HCT116 (cell line): Measurements from ENCODE around the gene TIMP4. TPM values are rescaled to one million over a fixed set of nuclear protein-coding genes. Genes with fewer than 3 reads are reported as not detected.

ENCODE experiments used
- ATAC-seq: fragments of 200-7000 bp; cut with Tn5 transposase; 2 replicates; pipeline ENCODE4 v1.9.1; 2020; ENCODE audit warnings: mild to moderate bottlenecking, moderate library complexity
- BruUV-seq: library from RNA; stranded (reverse); fragments of 400-500 nt; replicated peaks from 2 replicates; lab custom pipeline; 2021; lab: Mats Ljungman, UMichigan
- CTCF ChIA-PET: fragments of 300-600 bp; sonication (Branson Sonifier 250); formaldehyde crosslinking; loops from one replicate; lab custom pipeline; 2021; ENCODE audit warnings: antibody characterized with exemption; lab: Charles Lee
- POLR2A ChIA-PET: fragments of 300-600, 350-600 bp; sonication (Branson Sonifier 250); formaldehyde crosslinking; loops from one replicate; lab custom pipeline; 2021; ENCODE audit warnings: antibody characterized with exemption; lab: Charles Lee
- RAD21 ChIA-PET, 2 experiments: fragments of 300-600 bp; sonication (Branson Sonifier 250); formaldehyde crosslinking; loops; one replicate each; lab custom pipeline; 2023; ENCODE audit warnings: low total read pairs in 2 of 2; ENCODE audit not compliant: uncharacterized antibody in 2 of 2, unreplicated experiment in 2 of 2, low non-redundant PET in 1 of 2; lab: Charles Lee
- DNase-seq: peaks from one replicate; pipeline ENCODE4 v3.0.0-alpha.2; 2010; ENCODE audit warnings: low read depth, low spot score
- H2AFZ ChIP-seq: fragments of 200-600 bp; shearing (Covaris generic), sonication (generic); 2 replicates; pipeline ENCODE4 v1.6.1; 2017; ENCODE audit warnings: low read depth, mixed run types, mixed read lengths, antibody characterized with exemption, low read length; ENCODE audit not compliant: poor library complexity, severe bottlenecking
- H3K27ac ChIP-seq: 2 replicates; pipeline ENCODE4 v1.5.1; 2012; ENCODE audit warnings: low read depth, low read length
- H3K27me3 ChIP-seq: fragments of 200-600 bp; sonication (generic); 2 replicates; pipeline ENCODE4 v1.6.1; 2016; ENCODE audit warnings: mixed run types, low read length, mixed read lengths; ENCODE audit not compliant: insufficient read depth
- H3K36me3 ChIP-seq, 2 experiments: fragments of 200-500 bp in 1 of 2; fragments of 200-600 bp in 1 of 2; sonication (Bioruptor generic) in 1 of 2; sonication (generic) in 1 of 2; 2 replicates each; pipeline versions ENCODE4 v1.5.1 to v1.6.1; 2014 to 2016; ENCODE audit warnings: low read length in 2 of 2, inconsistent platforms in 1 of 2, mixed read lengths in 1 of 2, mixed run types in 1 of 2; ENCODE audit not compliant: insufficient read depth in 2 of 2, control insufficient read depth in 1 of 2
- H3K4me1 ChIP-seq, 2 experiments: fragments of 200-600 bp in 1 of 2; sonication (generic) in 1 of 2; 2 replicates each; pipeline versions ENCODE4 v1.5.1 to v1.6.1; 2012 to 2017; ENCODE audit warnings: low read length in 2 of 2, inconsistent platforms in 1 of 2, mild to moderate bottlenecking in 1 of 2, mixed read lengths in 1 of 2, mixed run types in 1 of 2, moderate library complexity in 1 of 2; ENCODE audit not compliant: insufficient read depth in 2 of 2, control insufficient read depth in 1 of 2
- H3K4me2 ChIP-seq: fragments of 200-600 bp; sonication (generic); 2 replicates; pipeline ENCODE4 v1.6.1; 2017; ENCODE audit warnings: mixed run types, low read length, mixed read lengths
- H3K4me3 ChIP-seq, 2 experiments: fragments of 200-600 bp in 1 of 2; sonication (generic) in 1 of 2; replicated peaks in 1 of 2; 2 replicates each; pipeline ENCODE4 v1.5.1; 2011 to 2016; ENCODE audit warnings: low read length in 2 of 2, control low read depth in 1 of 2, low read depth in 1 of 2, mild to moderate bottlenecking in 1 of 2, mixed read lengths in 1 of 2, mixed run types in 1 of 2
- H3K79me2 ChIP-seq: fragments of 200-600 bp; sonication (generic); 2 replicates; pipeline ENCODE4 v1.6.1; 2017; ENCODE audit warnings: mild to moderate bottlenecking, mixed run types, low read length, moderate library complexity, mixed read lengths; ENCODE audit not compliant: insufficient read depth
- H3K9ac ChIP-seq: fragments of 200-600 bp; sonication (generic); 2 replicates; pipeline ENCODE4 v1.6.1; 2016; ENCODE audit warnings: low read length, mixed read lengths
- H3K9me2 ChIP-seq: fragments of 200-600 bp; sonication (generic), shearing (Covaris generic); 2 replicates; pipeline ENCODE4 v1.6.1; 2017; ENCODE audit warnings: mixed run types, mild to moderate bottlenecking, moderate library complexity; ENCODE audit not compliant: insufficient read depth
- H3K9me3 ChIP-seq, 2 experiments: fragments of 200-500 bp in 1 of 2; fragments of 200-600 bp in 1 of 2; sonication (Bioruptor generic) in 1 of 2; sonication (generic) in 1 of 2; 2 replicates each; pipeline ENCODE4 v1.6.1; 2014 to 2017; ENCODE audit warnings: low read length in 2 of 2, mixed read lengths in 2 of 2, inconsistent platforms in 1 of 2, low read depth in 1 of 2, mild to moderate bottlenecking in 1 of 2, mixed run types in 1 of 2, moderate library complexity in 1 of 2; ENCODE audit not compliant: control insufficient read depth in 1 of 2, insufficient read depth in 1 of 2
- H4K20me1 ChIP-seq: fragments of 200-600 bp; sonication (generic), shearing (Covaris generic); 2 replicates; pipeline ENCODE4 v1.6.1; 2017; ENCODE audit warnings: mixed run types, mild to moderate bottlenecking, moderate library complexity; ENCODE audit not compliant: insufficient read depth
- CBX3 ChIP-seq: IDR thresholded peaks from 2 replicates; pipeline ENCODE4 v1.6.1; 2012; ENCODE audit warnings: low read depth
- CEBPB ChIP-seq: IDR thresholded peaks from 2 replicates; pipeline ENCODE4 v1.6.1; 2012; ENCODE audit warnings: low read depth
- EGR1 ChIP-seq: IDR thresholded peaks from 2 replicates; pipeline ENCODE4 v1.6.1; 2012; ENCODE audit warnings: low read depth
- EZH2 ChIP-seq: fragments of 200-600 bp; sonication (generic); IDR thresholded peaks from 2 replicates; pipeline ENCODE4 v1.6.1; 2017; ENCODE audit warnings: antibody characterized with exemption, mixed run types
- EZH2phosphoT487 ChIP-seq: fragments of 200-600 bp; IDR thresholded peaks from 2 replicates; pipeline ENCODE4 v1.6.1; 2018; ENCODE audit warnings: antibody characterized with exemption, borderline replicate concordance
- FOSL1 ChIP-seq: IDR thresholded peaks from 2 replicates; pipeline ENCODE4 v1.6.1; 2012; ENCODE audit warnings: low read depth
- JUND ChIP-seq: IDR thresholded peaks from 2 replicates; pipeline ENCODE4 v1.6.1; 2012
- MAX ChIP-seq: IDR thresholded peaks from 2 replicates; pipeline ENCODE4 v1.6.1; 2012
- POLR2AphosphoS5 ChIP-seq: IDR thresholded peaks from 2 replicates; pipeline ENCODE4 v1.6.1; 2011; ENCODE audit warnings: mild to moderate bottlenecking, low read depth, low read length, moderate library complexity
- SIN3A ChIP-seq: IDR thresholded peaks from 2 replicates; pipeline ENCODE4 v1.6.1; 2012; ENCODE audit warnings: low read depth
- SP1 ChIP-seq: IDR thresholded peaks from 2 replicates; pipeline ENCODE4 v1.6.1; 2012; ENCODE audit warnings: low read depth
- TCF7L2 ChIP-seq: IDR thresholded peaks from 2 replicates; pipeline ENCODE4 v1.7.0; 2011; ENCODE audit warnings: borderline replicate concordance, inconsistent platforms; ENCODE audit not compliant: insufficient read depth, insufficient read length; ENCODE audit errors: extremely low read depth
- YY1 ChIP-seq: IDR thresholded peaks from 2 replicates; pipeline ENCODE4 v1.6.1; 2011; ENCODE audit warnings: low read length, low read depth, moderate library complexity, mild to moderate bottlenecking; ENCODE audit not compliant: insufficient replicate concordance; ENCODE audit errors: extremely low read depth
- ZBTB33 ChIP-seq: IDR thresholded peaks from 2 replicates; pipeline ENCODE4 v1.6.1; 2011; ENCODE audit warnings: mild to moderate bottlenecking, low read length, moderate library complexity; ENCODE audit not compliant: insufficient replicate concordance; ENCODE audit errors: extremely low read depth
- ZFX ChIP-seq: fragments of 450-650 bp; IDR thresholded peaks from 2 replicates; pipeline ENCODE4 v1.6.1; 2017
- ZNF274 ChIP-seq: fragments of 200-500 bp; sonication (Bioruptor generic); IDR thresholded peaks from 2 replicates; pipeline ENCODE4 v1.6.1; 2014; ENCODE audit warnings: mild to moderate bottlenecking, low read depth, low read length, inconsistent platforms
- intact Hi-C: fragments of 100-400 bp; cut with micrococcal nuclease; formaldehyde crosslinking; loops from 2 replicates; pipeline ENCODE4 v1.10.0; 2022
- total RNA-seq: library from RNA; stranded (reverse); gene quantifications from one replicate; pipeline ENCODE4 v1.2.1, GENCODE V29; 2021; ENCODE audit not compliant: unreplicated experiment

TIMP4 gene
- total RNA-seq, 1 experiment from 2014 or later, result not detected

- intact Hi-C loops, result no loop called here
- Histone ChIP-seq H4K20me1 (no peaks in the 10 kb centered on the region), H3K4me2 (no peak overlapping the region), H3K27ac (no peak overlapping the region), H2AFZ (no peak overlapping the region), H3K9me2 (no peaks in the 10 kb centered on the region), H3K36me3 (no peaks in the 10 kb centered on the region), H3K27me3 (no peaks in the 10 kb centered on the region), H3K4me1 (no peaks in the 10 kb centered on the region), H3K9ac (no peak overlapping the region), H3K4me3 (no peak overlapping the region), H3K9me3 (no peaks in the 10 kb centered on the region), H3K79me2 (no peaks in the 10 kb centered on the region)
- no peak for DNase-seq
- POLR2A ChIA-PET, result no interaction called here
- TF ChIP-seq JUND, result no peak
- no peak for TF ChIP-seq ZFX
- no peak for TF ChIP-seq POLR2AphosphoS5
- TF ChIP-seq EZH2, result no peak
- no peak for TF ChIP-seq ZBTB33
- no peak for TF ChIP-seq CBX3
- no peak for TF ChIP-seq EGR1
- TF ChIP-seq EZH2phosphoT487, result no peak
- TF ChIP-seq FOSL1, result no peak
- ATAC-seq, result no peak
- RAD21 ChIA-PET, result no interaction called here
- CTCF ChIA-PET, result no interaction called here
- no TSS peak for BruUV-seq
Observed at GRCh38 chr3:12205171-12205570, 46.5 kb upstream of the TIMP4 start.

- Histone ChIP-seq H3K9me3 (no peaks in the 10 kb centered on the region), H3K4me2 (no peak overlapping the region), H3K9me2 (no peaks in the 10 kb centered on the region), H3K4me3 (no peak overlapping the region), H3K9ac (no peak overlapping the region), H3K27me3 (no peaks in the 10 kb centered on the region), H3K36me3 (no peaks in the 10 kb centered on the region), H2AFZ (no peak overlapping the region), H3K27ac (no peak overlapping the region), H3K4me1 (no peaks in the 10 kb centered on the region; a peak in 1 of 4 replicates), H3K79me2 (no peaks in the 10 kb centered on the region), H4K20me1 (no peaks in the 10 kb centered on the region)
- intact Hi-C loops, result no loop called here
- no TSS peak for BruUV-seq
- CTCF ChIA-PET, result no interaction called here
- POLR2A ChIA-PET, result no interaction called here
- ATAC-seq (no peak), DNase-seq (no peak)
- RAD21 ChIA-PET, result no interaction called here
- TF ChIP-seq FOSL1 (no peak), TCF7L2 (no peak), JUND (no peak), SP1 (no peak), SIN3A (no peak), ZBTB33 (no peak), ZNF274 (no peak), YY1 (no peak), CEBPB (no peak), CBX3 (no peak), MAX (no peak)
Observed at GRCh38 chr3:12201813-12202212, 43.1 kb upstream of the TIMP4 start.
